HL-60/S4 (cell line): ENCODE measurements around the gene COMMD9.

Experiments used
- in situ Hi-C: fragments of 300-500 bp; cut with MboI; formaldehyde crosslinking; loops from 2 replicates; pipeline ENCODE4 v1.14.3; 2022; ENCODE audit warnings: low sequenced_read_pairs

The COMMD9 gene

GRCh38 chr11:36296884-36297543 is 7.8 kb upstream of the COMMD9 start:
- in situ Hi-C loops: loop anchor here (10.0 kb wide), 1 partner anchor 178 kb away; no protein-coding TSS in a partner anchor

GRCh38 chr11:36295926-36296325 is 6.7 kb upstream of the COMMD9 start, which contains the start of gene PRR5L:
TSS of gene PRR5L (plus strand) at chr11:36296288. CDS start at chr11:36401122, 104,834 bp downstream.
- in situ Hi-C loops: loop anchor here (10.0 kb wide), 1 partner anchor 179 kb away; no protein-coding TSS in a partner anchor

- in situ Hi-C loops: loop anchor here (10.0 kb wide), 1 partner anchor 182 kb away; no protein-coding TSS in a partner anchor
Measured at GRCh38 chr11:36292311-36292722, 3.1 kb upstream of the COMMD9 start.

GRCh38 chr11:36288442-36289225 is 590 bp downstream of the COMMD9 start:
- in situ Hi-C loops: no loop called here

- in situ Hi-C loops: no loop called here
Measured at GRCh38 chr11:36282926-36283325, 6.3 kb downstream of the COMMD9 start.

GRCh38 chr11:36281850-36282249 is 7.4 kb downstream of the COMMD9 start:
- in situ Hi-C loops: no loop called here

GRCh38 chr11:36280531-36280930 is 8.7 kb downstream of the COMMD9 start:
- in situ Hi-C loops: no loop called here

GRCh38 chr11:36278531-36279282 is 10.5 kb downstream of the COMMD9 start:
- in situ Hi-C loops: loop anchor here (10.0 kb wide), 1 partner anchor 674 kb away; no protein-coding TSS in a partner anchor

GRCh38 chr11:36274414-36274813 is 14.8 kb downstream of the COMMD9 start:
- in situ Hi-C loops: loop anchor here (10.0 to 25.0 kb wide), 2 partner anchors 670 to 787 kb away; no protein-coding TSS in a partner anchor

GRCh38 chr11:36273110-36273509 is 16.1 kb downstream of the COMMD9 start:
- in situ Hi-C loops: loop anchor here (10.0 to 25.0 kb wide), 2 partner anchors 668 to 786 kb away; no protein-coding TSS in a partner anchor

- in situ Hi-C loops: loop anchor here (10.0 to 25.0 kb wide), 2 partner anchors 667 to 785 kb away; no protein-coding TSS in a partner anchor
Measured at GRCh38 chr11:36271794-36272407, 17.3 kb downstream of the COMMD9 start.

GRCh38 chr11:36270701-36271100 is 18.5 kb downstream of the COMMD9 start:
- in situ Hi-C loops: loop anchor here (10.0 to 25.0 kb wide), 2 partner anchors 666 to 783 kb away; no protein-coding TSS in a partner anchor

GRCh38 chr11:36268337-36268985 is 20.8 kb downstream of the COMMD9 start:
- in situ Hi-C loops: loop anchor here (25.0 kb wide), 1 partner anchor 781 kb away; no protein-coding TSS in a partner anchor

GRCh38 chr11:36266767-36267166 is 22.5 kb downstream of the COMMD9 start:
- in situ Hi-C loops: loop anchor here (25.0 kb wide), 1 partner anchor 779 kb away; no protein-coding TSS in a partner anchor

- in situ Hi-C loops: loop anchor here (25.0 kb wide), 1 partner anchor 779 kb away; no protein-coding TSS in a partner anchor
Measured at GRCh38 chr11:36265793-36266628, 23.2 kb downstream of the COMMD9 start.

- in situ Hi-C loops: loop anchor here (25.0 kb wide), 1 partner anchor 778 kb away; no protein-coding TSS in a partner anchor
Measured at GRCh38 chr11:36264973-36265344, 24.3 kb downstream of the COMMD9 start.

GRCh38 chr11:36264011-36264972 is 24.9 kb downstream of the COMMD9 start:
- in situ Hi-C loops: loop anchor here (25.0 kb wide), 1 partner anchor 777 kb away; no protein-coding TSS in a partner anchor
